Measurements from ENCODE around the gene AP1S1.

Gene AP1S1

DNA sequence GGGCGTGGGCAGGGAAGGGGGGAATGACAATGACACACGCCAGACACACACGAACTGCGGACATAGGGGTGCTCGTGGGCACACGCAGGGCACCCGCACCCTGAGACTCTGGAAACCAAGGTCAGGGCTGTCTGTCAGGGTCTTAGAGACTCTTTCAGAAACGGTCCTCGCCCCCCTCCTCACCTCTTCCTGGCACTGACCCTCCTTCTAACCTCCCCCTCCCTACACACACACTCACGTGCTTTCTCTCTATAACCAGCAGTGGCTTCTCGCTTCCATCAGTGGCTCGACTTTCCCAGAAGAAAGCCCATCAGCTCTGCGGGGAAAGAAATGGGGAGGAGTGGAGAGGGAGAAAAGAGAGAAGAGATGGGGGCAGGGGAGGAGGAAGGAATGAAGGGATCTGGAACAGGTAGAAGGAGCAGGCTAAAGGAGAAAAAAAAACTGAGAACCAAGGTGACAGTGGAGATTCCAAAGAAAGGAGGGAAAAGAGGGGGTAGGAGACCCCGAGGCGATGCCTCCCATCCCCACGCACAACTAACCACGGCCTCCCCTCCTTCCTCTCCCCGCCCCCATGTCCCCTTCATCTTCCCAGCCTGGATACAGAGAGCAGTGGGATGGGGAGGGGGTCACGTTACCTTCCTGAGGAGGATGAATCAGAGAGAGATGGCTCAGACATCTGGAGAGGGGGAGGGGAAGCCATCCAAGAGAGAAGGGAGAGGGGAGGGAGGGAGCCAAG, 12.8 kb downstream of the AP1S1 start:
- H3K4me1 Mint-ChIP-seq: peaks cover 67% of the 10 kb centered on the region
- no peaks in the 10 kb centered on the region for H3K9me3 Mint-ChIP-seq
- DNase-seq: no peak
- peaks cover 100% of the 10 kb centered on the region for H3K27me3 Mint-ChIP-seq
- peaks cover 5% of the 10 kb centered on the region for H3K36me3 Mint-ChIP-seq
- CTCF ChIA-PET: no interaction called here
- H3K4me3 Mint-ChIP-seq: no peak overlapping the region
- no peak overlapping the region for H3K27ac Mint-ChIP-seq

DNA sequence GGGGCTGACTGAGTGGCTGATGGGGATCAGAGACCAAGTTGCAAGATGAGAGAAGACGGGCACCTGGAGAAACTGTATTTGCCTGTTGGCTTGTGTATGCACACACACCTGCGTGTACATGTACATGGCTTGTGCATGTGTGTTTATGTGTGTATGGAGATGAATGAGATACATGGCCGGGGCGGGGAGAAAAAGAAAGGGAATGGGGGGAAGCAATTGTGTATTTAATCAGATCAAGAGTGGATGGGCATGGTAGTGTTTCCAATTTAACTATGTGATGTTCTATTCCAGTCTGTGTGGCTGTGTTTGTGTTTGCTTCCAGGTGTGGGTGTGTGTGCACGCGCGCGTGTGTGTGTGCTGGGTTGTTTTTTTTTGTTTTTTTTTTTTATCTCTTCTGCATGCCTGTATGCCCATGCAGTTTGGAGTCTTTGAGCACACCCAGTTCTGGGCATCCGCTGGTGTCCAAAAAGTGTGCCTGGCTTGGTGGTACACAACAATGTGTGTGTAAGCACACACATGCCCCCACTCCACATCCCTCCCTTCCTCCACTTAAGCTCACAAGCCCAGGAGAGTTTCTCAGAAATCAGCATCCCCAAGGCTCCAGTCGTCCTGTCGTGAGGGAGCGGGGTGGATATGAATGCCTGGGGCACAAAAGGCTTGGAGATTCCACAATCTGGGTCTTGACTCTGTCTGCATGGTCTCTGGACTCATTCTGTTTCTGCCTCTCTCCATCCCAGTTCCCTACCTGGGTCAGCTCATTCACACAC, 13.6 kb downstream of the AP1S1 start:
- Mint-ChIP-seq H3K4me1 (peaks cover 66% of the 10 kb centered on the region), H3K36me3 (peaks cover 5% of the 10 kb centered on the region), H3K4me3 (no peak overlapping the region)

DNA sequence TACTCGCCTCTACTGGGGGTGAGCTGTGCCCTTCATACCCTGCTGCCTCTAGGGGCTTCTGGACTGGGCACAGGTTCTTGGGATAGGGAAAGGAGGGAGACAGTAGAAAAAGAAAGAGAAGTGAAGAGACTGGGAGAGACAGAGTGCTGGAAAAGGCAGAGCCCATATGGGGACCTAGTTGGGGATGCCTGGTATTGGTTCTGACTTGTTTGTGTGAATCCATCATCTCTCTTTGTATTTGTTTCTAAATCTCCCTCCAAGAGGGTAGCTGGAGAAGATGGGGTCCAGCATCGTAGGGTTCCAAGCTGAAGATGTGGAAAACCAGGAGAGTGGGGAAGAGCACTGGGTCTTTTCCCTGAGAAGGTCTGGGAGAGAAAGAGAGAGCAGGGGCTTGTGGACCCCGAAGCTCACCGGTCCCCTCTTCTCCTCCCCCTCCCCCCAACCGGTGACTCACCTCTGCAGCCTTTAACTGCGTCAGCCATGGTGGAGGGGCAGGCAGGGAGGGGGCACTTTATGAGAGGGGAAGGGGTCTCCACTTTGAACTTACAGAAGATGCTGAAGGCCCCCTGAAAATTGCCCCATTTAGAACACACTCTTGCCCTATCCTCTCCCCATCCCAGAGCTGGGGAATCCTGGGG, 14.3 kb downstream of the AP1S1 start:
- no peak for DNase-seq
- H3K9me3 Mint-ChIP-seq: no peaks in the 10 kb centered on the region
- H3K36me3 Mint-ChIP-seq: peaks cover 5% of the 10 kb centered on the region
- CTCF ChIA-PET: interaction anchor here (0.9 to 1.8 kb wide), 2 partner anchors 25 to 26 kb away, joined by 3 to 14 read pairs; no protein-coding TSS in a partner anchor
- no peak overlapping the region for H3K4me3 Mint-ChIP-seq
- peaks cover 100% of the 10 kb centered on the region for H3K27me3 Mint-ChIP-seq
- H3K4me1 Mint-ChIP-seq: peaks cover 69% of the 10 kb centered on the region
- H3K27ac Mint-ChIP-seq: no peak overlapping the region

More for the DNA sequence above, 13.6 kb downstream of the AP1S1 start:
- CTCF ChIA-PET: interaction anchor here (0.9 to 1.8 kb wide), 2 partner anchors 24 to 25 kb away, joined by 3 to 14 read pairs; no protein-coding TSS in a partner anchor
- H3K27ac Mint-ChIP-seq: no peak overlapping the region
- no peaks in the 10 kb centered on the region for H3K9me3 Mint-ChIP-seq
- no peak for DNase-seq
- peaks cover 100% of the 10 kb centered on the region for H3K27me3 Mint-ChIP-seq

DNA sequence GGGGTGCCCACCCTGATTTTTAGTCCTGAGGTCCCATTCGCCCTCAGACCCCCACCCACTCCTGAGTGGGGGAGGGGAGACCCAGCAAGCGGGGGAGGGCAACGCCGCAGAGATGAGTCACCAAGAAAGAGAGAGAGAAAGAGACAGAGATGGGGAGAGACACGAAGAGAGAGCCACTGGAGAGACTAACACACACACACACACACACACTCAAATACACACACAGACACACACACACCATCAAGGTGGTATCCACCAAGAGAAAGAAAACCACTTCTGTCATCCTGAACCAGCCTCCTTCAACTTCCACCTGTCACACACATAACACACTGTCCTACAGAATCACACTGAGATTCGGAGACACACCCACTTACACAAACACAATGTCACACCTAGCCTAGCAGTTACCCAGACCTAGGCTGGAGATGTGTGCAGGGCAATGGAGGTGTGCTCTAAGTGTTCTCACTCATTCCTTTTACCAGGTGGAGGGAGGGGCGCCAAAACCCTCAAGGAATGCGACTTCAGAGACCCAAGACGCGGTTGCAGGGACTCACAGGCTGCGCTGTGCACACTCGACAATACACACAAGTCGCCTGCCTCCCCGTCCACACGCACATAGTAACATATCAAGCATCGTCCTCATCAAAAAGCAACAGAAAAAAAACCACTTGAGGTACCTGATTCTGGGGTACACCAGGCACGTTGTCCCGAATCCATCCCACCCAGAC, 15.0 kb downstream of the AP1S1 start:
- CTCF ChIA-PET: interaction anchor here (0.9 to 3.0 kb wide), 3 partner anchors 25 to 27 kb away, joined by 3 to 35 read pairs (median 14); no protein-coding TSS in a partner anchor
- Mint-ChIP-seq H3K4me3 (no peak overlapping the region), H3K4me1 (peaks cover 74% of the 10 kb centered on the region), H3K27me3 (peaks cover 100% of the 10 kb centered on the region), H3K9me3 (no peaks in the 10 kb centered on the region), H3K36me3 (peaks cover 10% of the 10 kb centered on the region), H3K27ac (no peak overlapping the region)
- no peak for DNase-seq

DNA sequence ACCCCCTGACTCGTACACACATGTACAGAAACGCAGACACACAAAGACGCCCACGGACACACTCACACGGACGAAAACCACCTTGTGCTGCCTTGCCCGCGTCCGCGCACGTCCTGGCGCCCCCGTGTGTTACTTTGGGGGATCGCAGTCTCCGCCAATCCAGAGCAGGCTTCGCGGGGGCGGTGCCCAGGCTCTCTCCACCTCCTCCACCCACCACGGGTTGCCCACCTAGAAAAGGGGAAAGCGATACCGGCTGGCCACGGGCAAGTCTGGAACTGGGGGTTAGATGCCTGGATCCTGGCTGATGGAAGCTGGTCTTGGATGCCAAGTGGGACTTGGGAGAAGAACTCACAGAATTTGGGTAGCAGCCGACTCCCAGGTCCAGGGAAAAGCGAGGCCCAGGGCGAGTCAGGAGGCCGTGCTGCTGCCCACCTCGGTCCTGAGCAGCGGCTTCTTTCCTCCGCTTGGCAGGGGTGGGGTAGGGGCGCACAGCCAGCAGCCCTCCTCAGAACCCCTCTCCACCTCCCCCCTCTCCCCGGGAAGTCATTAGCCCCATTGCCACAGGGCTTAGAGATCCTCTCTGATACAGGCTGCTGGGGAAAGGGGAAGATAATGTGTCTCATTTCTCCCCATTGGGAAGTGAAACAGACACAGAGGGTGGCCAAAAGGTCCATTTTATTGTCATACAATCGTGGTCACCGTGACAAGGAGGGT, 15.7 kb downstream of the AP1S1 start:
- Mint-ChIP-seq H3K27me3 (peaks cover 100% of the 10 kb centered on the region), H3K9me3 (no peaks in the 10 kb centered on the region), H3K4me3 (no peak overlapping the region), H3K36me3 (peaks cover 10% of the 10 kb centered on the region), H3K27ac (no peak overlapping the region), H3K4me1 (peaks cover 73% of the 10 kb centered on the region)
- CTCF ChIA-PET: interaction anchor here (0.8 to 3.0 kb wide), 10 partner anchors 19 to 281 kb away, joined by 3 to 35 read pairs (median 3); partner anchors contain the start of genes UFSP1 and ZNHIT1
- DNase-seq: peak; percentile 87

DNA sequence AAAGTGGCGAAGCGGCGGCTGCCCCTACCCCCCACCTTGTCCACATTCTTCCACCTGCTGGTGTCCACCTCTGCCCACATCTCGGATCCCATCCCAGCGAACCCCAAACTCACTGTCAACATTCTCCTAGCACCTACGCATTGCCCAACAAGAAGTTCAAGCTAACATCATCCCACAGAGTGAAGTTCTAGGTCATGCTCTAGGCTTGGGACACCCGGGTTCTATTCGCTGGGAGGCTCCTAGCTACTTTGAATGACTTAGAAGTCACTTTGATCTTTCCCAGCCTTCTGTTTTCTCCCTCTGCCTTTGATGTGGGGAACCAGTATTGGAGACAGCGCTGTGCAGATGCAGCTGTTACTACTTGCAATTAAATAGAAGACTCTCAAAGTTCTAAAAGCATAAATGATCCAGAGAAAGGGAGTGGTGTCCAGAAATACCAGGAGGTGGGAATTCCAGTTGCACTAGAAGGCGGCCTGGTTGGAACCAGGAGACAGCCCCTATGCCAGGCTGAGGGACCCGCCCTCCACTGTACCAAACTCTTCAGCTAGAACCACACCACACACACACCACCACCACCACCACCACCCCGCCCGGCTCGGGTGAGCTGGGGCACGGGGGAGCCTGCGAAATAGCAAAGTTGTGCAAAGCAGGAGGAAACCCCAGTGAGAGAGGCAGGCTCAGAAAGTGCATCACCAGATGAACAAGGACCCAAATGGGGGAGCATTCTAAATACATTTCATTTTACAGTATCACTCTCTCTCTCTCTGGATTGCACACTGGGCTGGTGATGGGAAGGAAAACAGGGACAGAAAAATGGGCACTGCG, 16.6 kb downstream of the AP1S1 start:
- peak; percentile 50 for DNase-seq
- Mint-ChIP-seq H3K27ac (no peak overlapping the region), H3K27me3 (peaks cover 100% of the 10 kb centered on the region), H3K4me1 (peaks cover 64% of the 10 kb centered on the region), H3K36me3 (peaks cover 7% of the 10 kb centered on the region), H3K9me3 (no peaks in the 10 kb centered on the region), H3K4me3 (peak overlapping the region; percentile 27)
- CTCF ChIA-PET: interaction anchor here (0.6 to 3.0 kb wide), 12 partner anchors 9 to 281 kb away, joined by 3 to 35 read pairs (median 3); partner anchors contain the start of genes UFSP1 and ZNHIT1

DNA sequence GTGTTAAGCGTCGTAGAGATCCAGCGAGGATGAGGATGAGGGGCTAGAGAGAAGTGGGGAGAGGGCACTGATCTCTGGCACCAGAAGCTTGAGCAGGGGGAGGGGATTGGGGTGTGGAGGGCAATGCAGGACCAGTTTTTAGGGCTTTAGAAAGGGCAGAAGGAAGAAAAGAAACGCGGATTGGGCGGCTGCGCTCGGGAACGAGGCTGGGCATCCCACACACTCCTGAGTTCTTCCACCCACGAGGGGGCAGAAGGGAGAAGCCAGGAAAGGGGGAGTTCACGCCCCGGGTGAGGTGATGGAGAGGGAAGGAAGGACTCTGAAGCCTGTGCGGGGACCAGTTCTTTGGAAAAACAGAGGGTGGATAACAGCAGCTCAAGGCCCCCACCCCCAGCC, 17.2 kb downstream of the AP1S1 start:
- no peaks in the 10 kb centered on the region for H3K9me3 Mint-ChIP-seq
- H3K4me3 Mint-ChIP-seq: peak overlapping the region; percentile 27

DNA sequence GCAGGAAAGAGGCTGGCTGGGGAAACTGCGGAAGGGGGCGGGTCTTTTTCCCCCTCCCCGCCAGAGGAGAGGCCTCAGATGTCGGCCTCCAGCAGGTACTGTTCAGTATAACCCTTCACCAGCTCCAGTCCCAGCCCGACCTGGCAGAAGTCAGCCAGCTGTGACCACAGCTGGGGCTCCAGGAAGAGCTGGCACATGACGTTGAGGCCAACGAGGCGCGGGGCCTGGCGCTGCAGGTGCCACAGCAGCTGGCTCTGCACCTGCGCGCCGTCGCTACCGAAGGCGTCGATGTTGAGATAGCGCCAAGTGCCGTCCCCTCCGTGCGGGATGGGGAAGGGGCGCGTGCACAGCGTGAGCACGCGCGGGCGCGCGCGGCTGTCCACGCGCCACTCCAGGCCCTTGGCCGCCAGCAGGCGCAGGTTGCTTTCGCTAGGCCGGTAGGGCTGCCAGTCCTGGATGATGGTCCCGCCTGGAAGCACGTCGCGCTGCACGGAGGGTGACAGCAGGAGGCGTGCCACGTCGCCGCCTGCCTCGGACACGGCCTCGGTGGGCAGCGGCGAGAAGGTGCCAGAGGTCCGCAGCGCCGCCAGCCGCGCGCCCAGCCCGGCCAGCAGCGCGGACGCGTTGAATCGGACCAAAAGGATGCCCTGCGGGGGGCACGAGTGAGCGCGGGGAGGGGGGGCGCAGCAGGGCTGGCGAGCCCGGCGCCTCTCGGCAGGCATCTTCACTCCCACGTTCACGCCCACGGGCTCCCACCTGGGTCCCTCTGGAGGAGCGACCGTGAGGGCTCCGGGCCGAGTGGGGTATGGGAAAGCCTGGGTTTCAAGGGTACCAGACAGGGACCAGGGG, 18.0 kb downstream of the AP1S1 start:
- H3K4me1 Mint-ChIP-seq: peaks cover 55% of the 10 kb centered on the region
- CTCF ChIA-PET: interaction anchor here (2.1 to 3.0 kb wide), 2 partner anchors 28 to 111 kb away, joined by 10 to 35 read pairs; no protein-coding TSS in a partner anchor
- H3K4me3 Mint-ChIP-seq: no peak overlapping the region
- H3K27me3 Mint-ChIP-seq: peaks cover 100% of the 10 kb centered on the region
- peak; percentile 41 for DNase-seq
- H3K36me3 Mint-ChIP-seq: peaks cover 7% of the 10 kb centered on the region
- H3K27ac Mint-ChIP-seq: no peak overlapping the region
- H3K9me3 Mint-ChIP-seq: no peaks in the 10 kb centered on the region

More for the DNA sequence above, 17.2 kb downstream of the AP1S1 start:
- Mint-ChIP-seq H3K36me3 (peaks cover 7% of the 10 kb centered on the region), H3K27ac (peak overlapping the region; percentile 64), H3K27me3 (peaks cover 100% of the 10 kb centered on the region), H3K4me1 (peaks cover 60% of the 10 kb centered on the region)
- DNase-seq: no peak
- CTCF ChIA-PET: interaction anchor here (1.1 to 3.0 kb wide), 5 partner anchors 10 to 282 kb away, joined by 3 to 35 read pairs (median 10); partner anchors contain the start of gene UFSP1

DNA sequence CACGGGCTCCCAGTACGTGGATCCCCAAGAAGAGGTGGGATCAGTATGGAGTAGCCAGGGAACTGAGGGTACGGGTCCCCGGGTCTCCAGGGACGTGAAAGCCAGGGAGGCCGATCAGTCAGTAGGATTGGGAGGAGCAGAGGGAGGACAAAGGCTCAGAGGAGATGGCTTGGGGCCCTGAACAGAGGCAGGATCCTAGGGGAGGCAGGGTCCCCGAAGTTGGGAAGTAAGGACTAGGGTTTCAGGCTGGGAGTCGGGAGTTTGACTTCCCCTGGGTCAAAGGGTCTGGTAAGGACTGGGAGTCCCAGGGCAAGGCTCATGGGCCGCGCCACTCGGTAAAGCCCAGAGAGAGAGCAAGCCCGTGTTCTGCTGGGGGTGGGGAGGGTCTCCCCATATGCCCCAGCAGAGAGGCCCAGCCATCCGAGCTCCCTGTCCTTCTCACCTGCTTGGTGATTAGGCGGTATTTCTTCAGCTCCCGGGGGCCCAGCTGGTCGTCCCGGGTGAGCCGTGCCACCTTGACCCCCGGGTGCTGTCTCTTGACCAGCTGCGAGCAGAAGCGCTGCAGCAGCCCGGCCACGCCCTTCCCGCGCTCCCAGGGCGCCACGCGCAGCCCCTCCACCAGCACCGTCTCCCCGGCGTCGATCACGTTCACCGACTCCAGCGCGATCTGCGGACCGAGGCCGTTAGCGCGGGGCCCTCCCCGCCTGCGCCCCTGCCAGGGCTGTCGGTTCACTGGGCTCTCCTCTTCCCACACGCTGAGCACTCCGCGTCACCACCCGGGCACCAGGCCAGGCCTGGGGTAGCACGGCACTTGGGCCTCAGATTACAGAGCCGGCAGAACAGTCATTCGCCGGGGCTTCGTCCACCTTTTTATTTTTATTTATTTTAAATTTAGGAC, 18.8 kb downstream of the AP1S1 start:
- no peak overlapping the region for H3K27ac Mint-ChIP-seq

DNA sequence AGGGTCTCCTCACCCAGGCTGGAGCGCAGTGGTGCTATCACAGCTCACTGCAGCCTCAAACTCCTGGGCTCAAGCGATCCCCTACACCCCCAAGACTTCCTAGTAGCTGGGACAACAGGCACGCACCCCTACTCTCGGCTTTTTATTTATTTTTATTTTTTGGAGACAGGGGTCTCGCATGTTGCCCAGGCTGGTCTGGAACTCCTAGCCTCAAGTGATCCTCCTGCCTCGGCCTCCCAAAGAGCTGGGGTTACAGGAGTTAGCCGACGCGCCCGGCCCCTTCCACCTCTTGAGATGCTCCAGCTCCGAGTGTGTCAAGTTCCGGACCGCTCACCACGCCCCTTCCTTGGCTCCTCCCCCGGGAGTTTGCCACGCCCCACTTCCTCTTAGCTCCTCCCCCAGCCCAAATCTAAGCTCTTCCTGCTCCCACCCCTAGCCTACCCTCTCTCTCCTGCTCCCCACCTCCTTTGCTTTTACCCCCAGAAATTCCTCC, 19.5 kb downstream of the AP1S1 start:
- peak overlapping the region; percentile 75 for H3K27ac Mint-ChIP-seq
- H3K27me3 Mint-ChIP-seq: peaks cover 100% of the 10 kb centered on the region
- peak; percentile 79 for DNase-seq
- H3K9me3 Mint-ChIP-seq: no peaks in the 10 kb centered on the region
- H3K36me3 Mint-ChIP-seq: peaks cover 7% of the 10 kb centered on the region
- peak overlapping the region; percentile 50 for H3K4me3 Mint-ChIP-seq
- CTCF ChIA-PET: interaction anchor here (0.8 to 1.4 kb wide), 6 partner anchors 10 to 142 kb away, joined by 3 to 9 read pairs (median 3); no protein-coding TSS in a partner anchor
- H3K4me1 Mint-ChIP-seq: peaks cover 47% of the 10 kb centered on the region

More for the DNA sequence above, 18.8 kb downstream of the AP1S1 start:
- CTCF ChIA-PET: interaction anchor here (0.8 to 1.4 kb wide), 5 partner anchors 10 to 29 kb away, joined by 3 to 9 read pairs (median 3); no protein-coding TSS in a partner anchor
- DNase-seq: no peak
- Mint-ChIP-seq H3K9me3 (no peaks in the 10 kb centered on the region), H3K4me3 (no peak overlapping the region), H3K4me1 (peaks cover 51% of the 10 kb centered on the region), H3K36me3 (peaks cover 7% of the 10 kb centered on the region), H3K27me3 (peaks cover 100% of the 10 kb centered on the region)
